HG03196 (cell line): ENCODE results near the gene VDAC1.
"Not testable (repeated sequence)": the region's sequence is repeated elsewhere in the genome, so short reads cannot be mapped to it uniquely, and the experiment has no call there.

Experiments
- ATAC-seq: cut with Tn5 transposase; IDR thresholded peaks from one replicate; pipeline ENCODE4 v1.9.1; 2021; ENCODE audit not compliant: unreplicated experiment

Gene VDAC1

GRCh38 chr5:133995883-133996563, 8.8 kb downstream of the VDAC1 start:
- ATAC-seq, result no peak

DNA sequence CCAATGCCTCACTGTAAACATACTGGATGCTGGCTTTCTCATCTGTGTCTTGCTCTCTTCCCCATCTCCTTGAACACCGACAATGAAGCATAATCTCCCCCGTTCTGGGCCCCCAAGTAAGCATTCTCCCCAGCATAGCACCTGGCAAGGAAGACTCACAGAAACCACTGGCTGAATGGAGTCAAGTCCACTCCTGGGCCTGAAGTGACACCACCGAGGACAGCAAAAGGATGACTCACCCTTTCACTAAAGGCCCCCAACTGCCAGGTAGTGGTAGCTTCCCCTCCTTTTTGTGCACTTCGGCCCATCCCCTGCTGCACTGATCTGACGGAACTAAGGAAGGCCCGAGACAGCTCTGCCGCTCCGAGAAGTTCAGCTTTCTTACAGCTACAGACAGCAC, 9.4 kb downstream of the VDAC1 start:
- no peak for ATAC-seq

DNA sequence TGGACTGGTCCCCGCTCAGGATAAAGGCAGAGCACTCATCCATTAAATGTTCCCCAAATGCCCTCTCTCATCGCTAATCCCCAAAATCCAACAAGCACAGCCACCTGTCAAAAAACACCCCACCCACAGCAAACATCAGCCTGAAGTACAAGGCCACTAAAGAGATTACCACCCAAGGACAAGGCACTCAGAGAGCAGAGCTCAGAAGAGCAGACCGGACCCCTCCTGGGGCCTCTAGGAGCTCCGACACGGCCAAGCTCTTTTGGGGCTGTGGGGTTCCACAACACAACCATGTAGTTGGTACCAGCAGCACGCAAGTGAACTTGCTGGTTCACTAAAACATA, 9.8 kb downstream of the VDAC1 start:
- ATAC-seq, result no peak

DNA sequence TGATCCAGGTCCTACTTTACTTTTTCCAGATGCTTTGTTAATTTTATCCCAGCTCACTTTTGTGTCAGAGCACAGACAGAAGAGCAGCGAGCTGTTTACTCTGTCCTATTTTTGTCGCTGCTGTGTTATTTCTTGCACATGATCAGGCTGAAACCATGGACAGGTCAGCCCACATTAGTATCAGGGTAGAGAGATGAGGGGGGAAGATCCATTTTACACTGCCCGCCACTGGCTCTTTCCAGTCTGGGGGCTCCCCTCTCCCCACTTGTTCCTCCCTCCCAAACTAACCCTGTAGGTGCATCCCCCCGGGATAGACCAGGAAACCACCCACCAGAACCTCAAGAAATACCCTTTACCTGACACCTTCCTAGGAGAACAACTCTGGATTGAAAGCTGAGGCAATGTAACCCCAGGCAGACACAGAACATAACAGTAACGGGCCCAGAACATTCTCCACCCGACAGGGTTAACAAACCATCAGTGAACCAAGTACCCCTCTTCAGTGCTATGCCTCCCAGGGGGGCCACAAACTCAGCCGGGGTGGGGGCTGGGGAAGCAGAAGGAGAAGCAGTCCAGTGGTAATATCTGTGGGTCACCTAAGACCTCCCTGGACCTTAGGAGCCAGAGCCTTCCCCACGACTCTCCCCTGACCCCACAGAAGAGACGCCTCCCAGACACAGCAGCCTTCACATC, 10.3 kb downstream of the VDAC1 start:
- ATAC-seq, result no peak

GRCh38 chr5:133993185-133993936, 11.4 kb downstream of the VDAC1 start:
- ATAC-seq, result no peak

- ATAC-seq, result no peak
These were observed 12.2 kb downstream of the VDAC1 start for GRCh38 chr5:133992429-133993155.

DNA sequence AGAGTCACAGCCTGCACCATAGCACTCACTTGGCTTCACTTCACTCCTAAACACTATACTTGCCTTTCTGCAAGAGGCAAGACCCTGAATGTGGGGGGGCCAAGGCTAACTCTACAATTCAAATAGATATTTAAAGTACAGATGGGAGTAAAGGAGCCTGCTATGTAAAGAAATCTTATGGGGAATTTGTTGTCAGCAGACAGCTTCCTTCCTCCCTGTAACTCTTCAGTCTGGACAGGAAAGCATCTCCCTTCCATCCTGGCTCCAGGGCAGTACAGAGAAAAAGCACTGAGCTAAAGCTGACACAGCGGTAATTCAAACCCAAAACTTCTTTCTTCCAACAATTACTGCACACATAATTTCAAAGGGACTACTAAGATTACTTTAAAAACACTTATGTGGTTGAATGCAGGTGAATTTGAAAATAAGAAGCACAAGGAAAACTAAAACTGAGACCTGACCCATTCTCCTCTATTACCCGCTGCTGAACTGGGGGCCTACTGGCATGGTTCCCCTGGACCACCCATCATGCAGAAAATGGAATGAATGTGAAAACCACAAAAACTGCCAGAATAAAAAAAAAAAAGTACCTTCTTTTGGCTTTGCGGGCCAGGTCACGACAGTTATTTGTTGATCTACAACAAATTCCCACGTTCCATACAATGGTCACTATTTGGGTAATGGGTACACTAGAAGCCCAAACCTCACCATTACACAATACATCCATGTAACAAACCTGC, 13.4 kb downstream of the VDAC1 start:
- no peak for ATAC-seq

- no peak for ATAC-seq
These were observed 14.4 kb downstream of the VDAC1 start for GRCh38 chr5:133990396-133990795.

DNA sequence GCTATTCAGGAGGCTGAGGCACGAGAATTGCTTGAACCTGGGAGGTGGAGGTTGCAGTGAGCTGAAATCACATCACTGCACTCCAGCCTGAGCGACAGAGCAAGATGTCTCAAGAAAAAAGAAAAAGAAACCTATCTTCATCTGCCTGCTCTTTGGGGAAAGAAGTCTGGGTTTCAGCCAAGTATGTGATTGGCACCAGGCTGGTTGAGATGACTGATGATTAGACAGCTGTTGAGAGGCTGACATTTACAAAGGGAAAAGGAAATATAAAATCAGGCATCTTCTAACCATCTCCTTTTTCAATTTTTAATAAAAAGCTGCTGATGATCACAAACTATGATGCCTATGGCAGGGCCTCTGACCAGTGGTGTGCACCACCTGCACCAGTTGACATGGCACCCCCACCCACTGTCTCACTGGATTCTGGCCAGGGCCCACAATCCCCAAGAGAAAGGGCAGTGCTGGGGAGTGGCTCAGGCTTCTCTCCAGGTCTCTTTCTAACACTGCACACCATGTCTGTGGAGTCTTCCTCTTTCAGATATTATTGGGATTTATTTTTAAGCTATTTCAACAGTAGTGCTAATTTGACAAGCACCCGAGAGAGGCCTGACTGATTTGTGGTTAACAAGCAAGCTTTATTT, 19.1 kb downstream of the VDAC1 start:
- no peak for ATAC-seq

DNA sequence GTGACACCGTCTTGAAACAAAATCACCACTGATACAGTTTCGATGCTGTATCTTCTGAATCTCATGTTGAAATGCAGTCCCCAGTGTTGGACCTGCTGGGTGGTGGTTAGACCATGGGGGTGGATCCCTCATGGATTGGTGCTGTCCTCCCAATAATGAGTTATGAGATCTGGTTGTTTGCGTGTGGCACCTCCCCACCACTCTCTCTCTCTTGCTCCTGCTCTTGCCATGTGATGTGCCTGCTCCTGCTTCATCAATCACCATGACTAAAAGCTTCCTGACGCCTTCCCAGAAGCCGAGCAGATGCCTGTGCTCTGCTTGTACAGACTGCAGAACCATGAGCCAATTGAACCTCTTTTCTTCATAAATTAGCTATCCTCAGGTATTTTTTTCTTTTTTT, 21.1 kb downstream of the VDAC1 start:
- ATAC-seq, result no peak

DNA sequence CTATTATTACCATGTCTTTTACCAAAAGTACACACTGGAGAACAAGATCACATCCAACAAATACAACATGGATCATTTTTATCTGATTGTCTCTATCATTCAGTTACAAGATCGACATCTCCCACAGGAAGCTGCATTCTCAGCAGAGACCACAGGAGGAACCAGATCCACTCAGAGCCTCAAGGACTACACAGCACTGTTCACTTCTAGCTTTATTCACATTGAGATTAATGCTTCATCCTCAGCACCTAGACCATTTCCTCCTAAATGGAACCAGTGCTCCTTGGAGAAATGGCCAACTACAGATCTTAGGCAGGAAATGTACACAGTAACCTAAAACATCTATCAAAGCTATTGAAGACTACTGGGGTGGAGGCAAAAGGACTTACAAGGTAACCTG, 23.1 kb downstream of the VDAC1 start:
- no peak for ATAC-seq

DNA sequence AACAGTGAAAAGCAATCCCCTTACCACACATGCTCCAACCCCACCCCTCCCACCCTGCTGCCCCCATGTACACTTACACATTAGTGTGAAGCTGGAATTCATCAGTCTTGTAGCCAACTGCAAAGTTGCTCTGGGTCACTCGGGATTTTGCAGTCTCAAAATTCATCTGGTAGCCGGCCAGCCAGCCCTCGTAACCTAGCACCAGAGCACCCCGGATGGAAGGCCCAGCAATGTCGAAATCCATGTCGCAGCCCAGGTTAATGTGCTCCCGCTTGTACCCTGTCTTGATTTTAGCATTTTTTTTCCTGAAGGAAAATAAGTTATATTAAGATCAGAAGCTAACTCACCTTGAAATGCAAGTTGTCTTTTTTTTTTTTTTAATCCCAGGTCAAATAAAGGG, 24.1 kb downstream of the VDAC1 start:
- no peak for ATAC-seq

DNA sequence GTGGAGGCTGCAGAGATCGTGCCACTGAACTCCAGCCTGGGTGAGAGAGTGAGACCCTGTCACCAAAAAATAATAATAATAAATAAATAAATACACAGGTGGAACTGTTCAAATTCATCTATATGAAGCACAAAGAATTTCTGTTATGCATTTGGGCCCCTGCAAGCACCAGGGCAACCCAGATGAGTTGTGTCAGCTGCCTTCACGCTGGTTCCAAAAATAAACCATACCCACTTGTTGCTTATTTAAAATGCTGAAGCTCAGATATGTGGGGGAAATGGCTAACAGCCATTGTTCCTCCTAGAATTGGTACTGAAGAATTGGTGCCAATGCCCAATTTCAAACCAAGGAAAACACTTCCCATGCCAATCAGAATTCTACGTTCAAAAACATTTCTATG, 25.8 kb downstream of the VDAC1 start:
- no peak for ATAC-seq

DNA sequence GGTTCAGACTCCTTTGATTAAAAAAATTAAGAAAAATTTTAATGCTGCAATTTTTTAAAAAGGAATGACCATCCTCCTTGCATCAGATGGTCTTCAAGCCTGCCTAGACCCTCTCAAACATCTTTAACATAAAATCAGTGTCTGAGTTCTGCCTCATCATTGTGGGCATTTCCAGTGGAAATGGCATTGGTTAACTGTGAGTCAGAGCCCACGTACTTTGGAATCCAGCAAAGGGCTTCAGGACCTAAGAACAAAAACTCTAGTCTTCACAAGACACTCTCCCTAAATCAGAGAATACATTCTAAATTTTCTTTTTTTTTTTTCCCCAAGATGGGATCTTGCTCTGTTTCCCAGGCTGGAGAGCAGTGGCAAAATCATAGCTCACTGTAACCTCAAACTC, 26.9 kb downstream of the VDAC1 start:
- ATAC-seq, result no peak

DNA sequence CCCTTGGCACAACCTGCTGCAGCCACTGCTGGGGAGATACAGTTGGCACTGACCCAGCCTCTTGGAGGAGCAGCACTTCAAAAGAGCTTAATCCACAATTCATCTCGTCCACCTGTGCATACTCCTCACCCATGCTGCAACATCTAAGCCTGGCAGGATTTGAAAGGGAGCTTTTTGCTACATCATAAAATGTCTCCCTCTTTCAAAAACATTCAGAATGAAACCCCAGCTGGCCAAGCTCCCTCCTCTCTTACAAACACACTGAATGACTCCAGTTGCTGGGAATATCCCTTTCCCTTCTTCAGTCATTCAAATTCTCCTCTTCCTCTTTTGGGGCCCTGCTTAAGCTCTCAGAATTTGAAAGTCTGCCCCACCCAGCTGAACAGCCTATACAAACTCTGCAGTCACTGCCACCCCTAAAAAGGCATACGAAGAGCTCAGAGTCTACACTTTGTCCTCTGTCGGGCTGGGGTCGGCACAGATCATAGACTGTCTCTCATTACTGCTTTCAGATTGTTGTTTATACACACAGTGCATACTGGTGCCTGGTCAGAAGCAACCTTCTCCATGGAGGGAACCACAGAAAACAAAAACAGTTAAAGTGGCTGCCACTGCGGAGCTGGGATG, 27.5 kb downstream of the VDAC1 start:
- ATAC-seq, result no peak

DNA sequence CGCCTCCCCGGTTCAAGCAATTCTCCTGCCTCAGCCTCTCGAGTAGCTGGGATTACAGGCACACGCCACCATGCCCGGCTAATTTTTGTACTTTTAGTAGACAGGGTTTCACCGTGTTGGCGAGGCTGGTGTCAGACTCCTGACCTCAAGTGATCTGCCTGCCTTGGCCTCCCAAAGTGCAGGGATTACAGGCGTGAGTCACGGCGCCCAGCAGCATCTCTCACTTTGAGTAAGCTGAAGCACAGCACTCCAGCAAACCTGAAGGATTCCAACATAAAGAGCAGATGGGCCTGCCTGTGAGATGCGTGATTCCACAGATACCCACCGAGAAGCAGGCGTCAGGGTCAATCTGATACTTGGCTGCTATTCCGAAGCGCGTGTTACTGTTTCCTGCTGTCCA, 29.2 kb downstream of the VDAC1 start:
- not testable (repeated sequence) for ATAC-seq

DNA sequence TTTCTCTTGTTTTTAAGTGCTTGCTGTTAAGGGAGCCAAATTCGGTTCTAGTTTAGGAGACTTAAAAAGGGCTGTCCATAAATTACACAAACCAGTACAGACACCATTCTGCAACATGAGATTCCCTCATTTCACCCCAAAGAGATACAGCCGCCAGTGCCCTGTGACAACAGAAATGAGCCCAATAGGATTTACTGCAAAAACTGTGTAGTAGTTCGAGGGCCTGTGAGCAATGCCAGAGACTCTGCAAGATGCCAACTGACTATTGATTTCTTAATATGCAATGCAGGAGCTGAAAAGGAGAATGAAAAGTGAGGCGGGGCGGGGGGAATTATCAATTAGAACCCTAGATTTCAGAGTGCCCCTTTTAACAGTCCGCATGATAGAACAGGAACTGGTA, 30.6 kb downstream of the VDAC1 start:
- no peak for ATAC-seq

DNA sequence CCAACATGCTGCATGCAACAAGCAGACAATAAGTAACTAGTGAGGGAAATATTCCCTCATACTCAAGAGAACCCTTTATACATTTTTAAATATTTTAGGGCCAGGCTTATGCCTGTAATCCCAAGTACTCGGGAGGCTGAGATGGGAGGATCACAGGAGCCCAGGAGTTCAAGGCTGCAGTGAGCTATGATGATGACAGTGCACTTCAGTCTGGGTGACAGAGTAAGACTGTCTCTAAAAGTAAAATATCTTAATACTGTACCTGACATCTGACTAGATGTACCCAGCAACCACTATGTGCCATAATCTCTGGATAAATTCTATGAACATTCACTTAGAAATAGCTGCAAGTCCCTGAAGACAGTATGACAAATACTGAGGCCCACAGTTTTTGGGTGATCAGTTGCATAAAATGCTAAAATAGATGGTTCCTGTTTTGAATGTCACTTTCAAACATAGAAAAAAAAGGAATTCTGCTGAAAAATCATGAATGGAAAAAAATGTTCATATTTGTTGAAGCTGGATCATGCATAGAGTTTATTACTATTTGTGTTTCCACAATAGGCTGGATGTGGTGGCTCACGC, 34.4 kb downstream of the VDAC1 start:
- no peak for ATAC-seq

DNA sequence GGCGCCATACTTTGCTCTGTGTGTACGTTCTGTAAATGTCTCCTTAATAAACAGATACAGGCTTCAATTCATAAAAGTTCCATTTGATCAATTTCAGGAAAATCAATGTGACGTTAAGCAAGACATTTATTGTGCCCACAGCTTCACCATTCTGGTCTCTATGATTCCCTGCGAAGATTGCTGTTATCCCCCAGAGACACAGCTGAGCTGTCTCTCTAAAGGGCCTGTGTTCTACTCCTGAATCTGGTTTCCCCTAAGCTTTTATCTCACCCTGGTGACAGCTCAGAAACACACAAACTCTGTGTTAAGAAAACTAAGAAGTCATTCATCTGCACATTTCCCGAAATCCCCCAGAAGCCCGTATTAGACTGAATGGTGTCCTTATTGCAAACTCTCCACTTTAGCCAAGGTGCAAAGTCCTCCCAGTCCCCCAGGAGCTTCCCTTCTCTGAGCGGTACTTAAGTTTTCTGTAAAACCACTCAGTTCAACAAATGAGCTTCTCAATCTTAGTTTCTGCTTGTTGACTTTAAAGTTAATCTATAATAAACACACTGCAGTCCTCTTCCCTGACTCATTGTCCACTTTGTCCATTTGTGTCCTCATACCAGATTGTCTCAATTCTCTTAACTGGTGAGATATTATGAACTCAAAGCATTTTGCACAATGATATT, 35.0 kb downstream of the VDAC1 start:
- ATAC-seq, result peak; percentile 34
